Activated naive CD8-positive, alpha-beta T cell treated with anti-CD3 and anti-CD28 coated beads for 36 hours (primary cell): ENCODE data around the gene ADAMTS12. TPM values are rescaled to one million over a fixed set of nuclear protein-coding genes. Genes with fewer than 3 reads are reported as not detected.

Experiments
- DNase-seq: peaks from one replicate; pipeline ENCODE4 v3.0.0; 2021
- H3K27ac Mint-ChIP-seq: one replicate; pipeline ENCODE4 v1.8.0; 2022; ENCODE audit warnings: mild to moderate bottlenecking, moderate library complexity, mixed read lengths
- H3K27me3 Mint-ChIP-seq: one replicate; pipeline ENCODE4 v1.8.0; 2022; ENCODE audit warnings: mild to moderate bottlenecking, mixed read lengths
- H3K36me3 Mint-ChIP-seq: one replicate; pipeline ENCODE4 v1.8.0; 2021; ENCODE audit warnings: mild to moderate bottlenecking, mixed read lengths
- H3K4me1 Mint-ChIP-seq: one replicate; pipeline ENCODE4 v1.8.0; 2021; ENCODE audit warnings: mixed read lengths
- H3K4me3 Mint-ChIP-seq: one replicate; pipeline ENCODE4 v1.8.0; 2022; ENCODE audit warnings: mild to moderate bottlenecking, moderate library complexity, mixed read lengths
- H3K9me3 Mint-ChIP-seq: one replicate; pipeline ENCODE4 v1.8.0; 2022; ENCODE audit warnings: mixed read lengths
- total RNA-seq, 2 experiments: library from RNA; stranded (reverse); gene quantifications; one replicate each; pipeline ENCODE4 v1.2.3, GENCODE V29; 2021

ADAMTS12 gene
- total RNA-seq, 2 experiments from 2014 or later, result not detected

GRCh38 chr5:33639474-33639873 is 252.3 kb downstream of the ADAMTS12 start:
- no peak overlapping the region for H3K4me3 Mint-ChIP-seq
- H3K9me3 Mint-ChIP-seq, result peaks cover 5% of the 10 kb centered on the region
- no peak overlapping the region for H3K27ac Mint-ChIP-seq
- H3K36me3 Mint-ChIP-seq, result no peaks in the 10 kb centered on the region
- peaks cover 5% of the 10 kb centered on the region for H3K27me3 Mint-ChIP-seq
- DNase-seq, result no peak
- H3K4me1 Mint-ChIP-seq, result peaks cover 7% of the 10 kb centered on the region

GRCh38 chr5:33637011-33637410 is 254.8 kb downstream of the ADAMTS12 start:
- Mint-ChIP-seq H3K27ac (no peak overlapping the region), H3K9me3 (peaks cover 1% of the 10 kb centered on the region), H3K27me3 (peaks cover 5% of the 10 kb centered on the region), H3K4me1 (peaks cover 3% of the 10 kb centered on the region), H3K4me3 (no peak overlapping the region), H3K36me3 (no peaks in the 10 kb centered on the region)
- no peak for DNase-seq

- no peaks in the 10 kb centered on the region for H3K36me3 Mint-ChIP-seq
- H3K27ac Mint-ChIP-seq, result no peak overlapping the region
- peaks cover 9% of the 10 kb centered on the region for H3K27me3 Mint-ChIP-seq
- H3K4me3 Mint-ChIP-seq, result no peak overlapping the region
- peaks cover 1% of the 10 kb centered on the region for H3K9me3 Mint-ChIP-seq
- H3K4me1 Mint-ChIP-seq, result no peaks in the 10 kb centered on the region
- DNase-seq, result no peak
Measured at GRCh38 chr5:33635582-33635981, 256.2 kb downstream of the ADAMTS12 start.

GRCh38 chr5:33633699-33634098 is 258.1 kb downstream of the ADAMTS12 start:
- H3K36me3 Mint-ChIP-seq, result no peaks in the 10 kb centered on the region
- H3K4me1 Mint-ChIP-seq, result no peaks in the 10 kb centered on the region
- no peak for DNase-seq
- H3K9me3 Mint-ChIP-seq, result peaks cover 1% of the 10 kb centered on the region
- peaks cover 4% of the 10 kb centered on the region for H3K27me3 Mint-ChIP-seq
- no peak overlapping the region for H3K27ac Mint-ChIP-seq
- no peak overlapping the region for H3K4me3 Mint-ChIP-seq

GRCh38 chr5:33631786-33632185 is 260.0 kb downstream of the ADAMTS12 start:
- Mint-ChIP-seq H3K27me3 (peaks cover 4% of the 10 kb centered on the region), H3K36me3 (no peaks in the 10 kb centered on the region), H3K4me1 (no peaks in the 10 kb centered on the region), H3K27ac (no peak overlapping the region), H3K4me3 (no peak overlapping the region), H3K9me3 (peaks cover 1% of the 10 kb centered on the region)
- no peak for DNase-seq

- Mint-ChIP-seq H3K27ac (no peak overlapping the region), H3K9me3 (peaks cover 1% of the 10 kb centered on the region), H3K4me3 (no peak overlapping the region), H3K27me3 (peaks cover 4% of the 10 kb centered on the region), H3K4me1 (no peaks in the 10 kb centered on the region), H3K36me3 (no peaks in the 10 kb centered on the region)
- no peak for DNase-seq
Measured at GRCh38 chr5:33631139-33631538, 260.7 kb downstream of the ADAMTS12 start.

GRCh38 chr5:33629999-33630398 is 261.8 kb downstream of the ADAMTS12 start:
- no peak overlapping the region for H3K4me3 Mint-ChIP-seq
- peaks cover 1% of the 10 kb centered on the region for H3K9me3 Mint-ChIP-seq
- peaks cover 4% of the 10 kb centered on the region for H3K27me3 Mint-ChIP-seq
- H3K4me1 Mint-ChIP-seq, result no peaks in the 10 kb centered on the region
- no peak for DNase-seq
- H3K36me3 Mint-ChIP-seq, result no peaks in the 10 kb centered on the region
- H3K27ac Mint-ChIP-seq, result no peak overlapping the region

- Mint-ChIP-seq H3K4me1 (no peaks in the 10 kb centered on the region), H3K27ac (no peak overlapping the region), H3K36me3 (no peaks in the 10 kb centered on the region), H3K9me3 (peaks cover 1% of the 10 kb centered on the region), H3K4me3 (no peak overlapping the region), H3K27me3 (peaks cover 10% of the 10 kb centered on the region)
- DNase-seq, result no peak
Measured at GRCh38 chr5:33628796-33629195, 263.0 kb downstream of the ADAMTS12 start.

- no peaks in the 10 kb centered on the region for H3K4me1 Mint-ChIP-seq
- no peak for DNase-seq
- H3K9me3 Mint-ChIP-seq, result no peaks in the 10 kb centered on the region
- H3K27ac Mint-ChIP-seq, result no peak overlapping the region
- H3K27me3 Mint-ChIP-seq, result peaks cover 13% of the 10 kb centered on the region
- no peaks in the 10 kb centered on the region for H3K36me3 Mint-ChIP-seq
- H3K4me3 Mint-ChIP-seq, result no peak overlapping the region
Measured at GRCh38 chr5:33621514-33621913, 270.3 kb downstream of the ADAMTS12 start.

GRCh38 chr5:33614039-33614438 is 277.8 kb downstream of the ADAMTS12 start:
- H3K9me3 Mint-ChIP-seq, result no peaks in the 10 kb centered on the region
- H3K4me3 Mint-ChIP-seq, result no peak overlapping the region
- H3K27ac Mint-ChIP-seq, result no peak overlapping the region
- no peaks in the 10 kb centered on the region for H3K4me1 Mint-ChIP-seq
- no peak for DNase-seq
- H3K27me3 Mint-ChIP-seq, result no peaks in the 10 kb centered on the region
- H3K36me3 Mint-ChIP-seq, result no peaks in the 10 kb centered on the region

- H3K9me3 Mint-ChIP-seq, result no peaks in the 10 kb centered on the region
- DNase-seq, result no peak
- no peaks in the 10 kb centered on the region for H3K36me3 Mint-ChIP-seq
- no peaks in the 10 kb centered on the region for H3K27me3 Mint-ChIP-seq
- H3K4me3 Mint-ChIP-seq, result no peak overlapping the region
- no peaks in the 10 kb centered on the region for H3K4me1 Mint-ChIP-seq
- H3K27ac Mint-ChIP-seq, result no peak overlapping the region
Measured at GRCh38 chr5:33612386-33612785, 279.4 kb downstream of the ADAMTS12 start.

GRCh38 chr5:33611877-33612276 is 279.9 kb downstream of the ADAMTS12 start:
- no peak for DNase-seq
- no peaks in the 10 kb centered on the region for H3K36me3 Mint-ChIP-seq
- no peaks in the 10 kb centered on the region for H3K9me3 Mint-ChIP-seq

GRCh38 chr5:33608344-33609041 is 283.3 kb downstream of the ADAMTS12 start:
- H3K4me1 Mint-ChIP-seq, result no peaks in the 10 kb centered on the region
- no peak overlapping the region for H3K27ac Mint-ChIP-seq
- no peaks in the 10 kb centered on the region for H3K9me3 Mint-ChIP-seq
- no peaks in the 10 kb centered on the region for H3K36me3 Mint-ChIP-seq
- no peaks in the 10 kb centered on the region for H3K27me3 Mint-ChIP-seq
- H3K4me3 Mint-ChIP-seq, result no peak overlapping the region
- no peak for DNase-seq

More at GRCh38 chr5:33611877-33612276, 279.9 kb downstream of the ADAMTS12 start:
- Mint-ChIP-seq H3K27ac (no peak overlapping the region), H3K4me1 (no peaks in the 10 kb centered on the region), H3K27me3 (no peaks in the 10 kb centered on the region), H3K4me3 (no peak overlapping the region)

- H3K4me1 Mint-ChIP-seq, result no peaks in the 10 kb centered on the region
- H3K9me3 Mint-ChIP-seq, result no peaks in the 10 kb centered on the region
- DNase-seq, result no peak
- H3K27ac Mint-ChIP-seq, result no peak overlapping the region
- no peaks in the 10 kb centered on the region for H3K36me3 Mint-ChIP-seq
- no peaks in the 10 kb centered on the region for H3K27me3 Mint-ChIP-seq
- H3K4me3 Mint-ChIP-seq, result no peak overlapping the region
Measured at GRCh38 chr5:33604503-33604902, 287.3 kb downstream of the ADAMTS12 start.

- H3K9me3 Mint-ChIP-seq, result no peaks in the 10 kb centered on the region
- no peak overlapping the region for H3K4me3 Mint-ChIP-seq
- H3K4me1 Mint-ChIP-seq, result no peaks in the 10 kb centered on the region
- H3K27me3 Mint-ChIP-seq, result no peaks in the 10 kb centered on the region
- DNase-seq, result no peak
- no peak overlapping the region for H3K27ac Mint-ChIP-seq
- H3K36me3 Mint-ChIP-seq, result no peaks in the 10 kb centered on the region
Measured at GRCh38 chr5:33601881-33602280, 289.9 kb downstream of the ADAMTS12 start.

GRCh38 chr5:33595303-33595702 is 296.5 kb downstream of the ADAMTS12 start:
- DNase-seq, result no peak
- H3K4me1 Mint-ChIP-seq, result no peaks in the 10 kb centered on the region
- H3K36me3 Mint-ChIP-seq, result no peaks in the 10 kb centered on the region
- H3K27ac Mint-ChIP-seq, result no peak overlapping the region
- H3K4me3 Mint-ChIP-seq, result no peak overlapping the region
- H3K27me3 Mint-ChIP-seq, result peaks cover 6% of the 10 kb centered on the region
- H3K9me3 Mint-ChIP-seq, result no peaks in the 10 kb centered on the region
